ENCODE measurements around the gene PTPN2. TPM values are rescaled to one million over a fixed set of nuclear protein-coding genes. Genes with fewer than 3 reads are reported as not detected.

The PTPN2 gene
- total and polyA plus RNA-seq, 4 donors, result 47.8 to 79.9 (median 64.3) TPM

DNA sequence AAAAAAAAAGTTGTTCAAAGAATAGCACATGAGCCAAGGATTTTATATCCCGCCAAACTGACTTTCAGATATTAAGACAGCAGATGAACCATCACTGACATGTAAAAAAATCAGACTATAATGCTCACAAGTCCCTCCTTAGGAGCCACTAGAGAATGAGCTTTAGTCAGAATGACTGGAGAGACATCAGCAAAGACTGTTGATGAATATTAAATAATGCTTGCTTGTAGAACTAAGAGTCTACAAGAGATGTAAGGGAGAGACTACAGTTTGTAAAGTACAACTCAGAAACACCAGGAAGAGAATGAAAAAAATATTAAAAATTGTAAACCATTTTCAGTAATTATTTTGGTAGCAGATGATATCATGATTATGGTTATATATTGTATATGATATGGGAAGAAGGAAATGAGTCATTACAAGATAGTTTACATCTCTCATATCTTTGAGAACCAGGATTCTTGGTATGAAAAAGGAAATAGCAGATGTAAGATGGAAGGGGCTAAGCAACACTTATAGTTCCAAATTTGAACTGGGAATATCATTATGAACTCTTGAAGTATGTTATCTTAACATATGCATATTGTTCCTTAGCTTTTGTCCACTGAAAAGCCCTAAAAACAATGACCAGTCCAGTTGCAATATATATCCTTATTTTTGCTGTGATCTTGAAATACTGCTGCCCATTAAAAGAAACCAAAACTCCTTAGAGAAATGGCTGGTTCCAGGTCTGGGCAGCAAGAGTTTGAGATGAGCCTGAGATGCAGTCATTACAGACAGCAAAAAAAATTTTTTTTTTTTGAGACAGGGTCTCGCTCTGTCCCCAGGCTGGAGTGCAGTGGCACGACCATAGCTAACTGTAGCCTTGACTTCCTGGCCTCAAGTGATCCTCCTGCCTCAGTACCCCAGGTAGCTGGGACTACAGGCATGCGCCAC, 55.7 kb downstream of the PTPN2 start:
- 96 to 98% methylated on average over 4 of the region's 4 CpGs for WGBS, 2 donors
- TF ChIP-seq, protein P1, sequence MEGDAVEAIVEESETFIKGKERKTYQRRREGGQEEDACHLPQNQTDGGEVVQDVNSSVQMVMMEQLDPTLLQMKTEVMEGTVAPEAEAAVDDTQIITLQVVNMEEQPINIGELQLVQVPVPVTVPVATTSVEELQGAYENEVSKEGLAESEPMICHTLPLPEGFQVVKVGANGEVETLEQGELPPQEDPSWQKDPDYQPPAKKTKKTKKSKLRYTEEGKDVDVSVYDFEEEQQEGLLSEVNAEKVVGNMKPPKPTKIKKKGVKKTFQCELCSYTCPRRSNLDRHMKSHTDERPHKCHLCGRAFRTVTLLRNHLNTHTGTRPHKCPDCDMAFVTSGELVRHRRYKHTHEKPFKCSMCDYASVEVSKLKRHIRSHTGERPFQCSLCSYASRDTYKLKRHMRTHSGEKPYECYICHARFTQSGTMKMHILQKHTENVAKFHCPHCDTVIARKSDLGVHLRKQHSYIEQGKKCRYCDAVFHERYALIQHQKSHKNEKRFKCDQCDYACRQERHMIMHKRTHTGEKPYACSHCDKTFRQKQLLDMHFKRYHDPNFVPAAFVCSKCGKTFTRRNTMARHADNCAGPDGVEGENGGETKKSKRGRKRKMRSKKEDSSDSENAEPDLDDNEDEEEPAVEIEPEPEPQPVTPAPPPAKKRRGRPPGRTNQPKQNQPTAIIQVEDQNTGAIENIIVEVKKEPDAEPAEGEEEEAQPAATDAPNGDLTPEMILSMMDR (IDR thresholded peaks at IDR 0.05; ENCODE audit: control extremely low read depth, extremely low read depth), result no peak
- ATAC-seq (ENCODE audit: insufficient read depth, low FRiP score), result no peak

DNA sequence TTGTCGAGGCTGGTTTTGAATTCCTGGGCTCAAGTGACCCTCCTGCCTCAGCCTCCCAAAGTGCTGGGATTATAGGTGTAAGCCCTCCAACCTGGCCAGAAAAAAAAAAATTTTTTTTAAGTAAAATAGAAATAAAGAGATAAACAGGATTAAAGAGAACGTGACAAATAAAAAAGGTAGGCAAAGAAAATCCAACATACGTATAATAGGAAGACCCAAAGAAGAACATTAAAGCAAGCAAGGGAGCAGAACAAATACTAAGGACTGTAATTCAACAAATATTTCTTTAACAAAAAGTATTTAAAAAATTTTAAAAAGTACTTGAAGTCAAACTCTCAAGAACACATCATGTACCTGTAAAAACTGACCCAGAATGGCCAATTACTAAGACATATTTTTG, 56.4 kb downstream of the PTPN2 start:
- Histone ChIP-seq H3K4me3 (no peak overlapping the region), H3K4me1 (ENCODE audit: control insufficient read depth in 5 of 5, insufficient read depth in 5 of 5, low read length in 5 of 5) (no peaks in the 10 kb centered on the region), H3K9me3 (ENCODE audit: control insufficient read depth in 4 of 4, insufficient read depth in 3 of 4, low read length in 3 of 4) (peaks cover 0 to 3% (median under 1%) of the 10 kb centered on the region in 4 donors), H3K27ac (ENCODE audit: low read depth in 1 of 2, low read length in 1 of 2) (no peak overlapping the region), H3K27me3 (ENCODE audit: control insufficient read depth in 3 of 3, insufficient read depth in 3 of 3, low read length in 2 of 3) (no peaks in the 10 kb centered on the region), H3K9ac (ENCODE audit: insufficient read depth in 1 of 2, low read length in 2 of 2) (no peak overlapping the region), H3K36me3 (ENCODE audit: control insufficient read depth in 4 of 4, insufficient read depth in 4 of 4, low read length in 4 of 4) (peaks cover 13 to 22% (median 15%) of the 10 kb centered on the region in 4 donors)
- no peak for ATAC-seq (ENCODE audit: insufficient read depth, low FRiP score)
- peak in 1 of 3 donors; percentile 6 for DNase-seq
- WGBS, 2 donors, result 96 to 97% methylated on average over 3 of the region's 3 CpGs
- TF ChIP-seq, protein P1 (IDR thresholded peaks at IDR 0.05; ENCODE audit: control extremely low read depth, extremely low read depth), result no peak

More for the DNA sequence above, 55.7 kb downstream of the PTPN2 start:
- Histone ChIP-seq H3K36me3 (ENCODE audit: control insufficient read depth in 4 of 4, insufficient read depth in 4 of 4, low read length in 4 of 4) (peaks cover 13 to 22% (median 16%) of the 10 kb centered on the region in 4 donors), H3K9me3 (ENCODE audit: control insufficient read depth in 4 of 4, insufficient read depth in 3 of 4, low read length in 3 of 4) (peaks cover 0 to 3% (median under 1%) of the 10 kb centered on the region in 4 donors), H3K27ac (ENCODE audit: low read depth in 1 of 2, low read length in 1 of 2) (no peak overlapping the region), H3K27me3 (ENCODE audit: control insufficient read depth in 3 of 3, insufficient read depth in 3 of 3, low read length in 2 of 3) (no peaks in the 10 kb centered on the region), H3K4me1 (ENCODE audit: control insufficient read depth in 5 of 5, insufficient read depth in 5 of 5, low read length in 5 of 5) (no peaks in the 10 kb centered on the region), H3K9ac (ENCODE audit: insufficient read depth in 1 of 2, low read length in 2 of 2) (no peak overlapping the region), H3K4me3 (no peak overlapping the region)
- DNase-seq, result no peak

DNA sequence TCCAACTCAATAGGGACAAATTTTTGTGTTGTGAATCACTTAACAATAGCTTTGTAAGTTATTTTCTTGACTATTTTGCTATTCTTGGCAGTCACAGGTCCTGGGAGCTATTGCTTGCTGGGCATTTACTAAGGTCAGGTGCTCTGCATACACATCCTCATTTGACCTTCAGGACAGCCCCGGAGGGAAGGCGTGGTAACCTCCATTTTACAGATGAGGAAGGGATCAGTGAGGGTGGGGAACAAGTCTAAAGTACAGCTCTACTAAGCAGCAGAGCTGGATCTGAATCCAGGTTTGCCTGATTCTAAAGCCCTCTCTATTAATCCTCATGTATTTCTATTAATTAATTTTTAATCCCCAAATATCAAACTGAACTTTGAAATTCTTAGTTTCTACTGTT, 58.8 kb downstream of the PTPN2 start:
- Histone ChIP-seq H3K4me3 (no peak overlapping the region), H3K27me3 (ENCODE audit: control insufficient read depth in 3 of 3, insufficient read depth in 3 of 3, low read length in 2 of 3) (no peaks in the 10 kb centered on the region), H3K36me3 (ENCODE audit: control insufficient read depth in 4 of 4, insufficient read depth in 4 of 4, low read length in 4 of 4) (peaks cover 10 to 22% (median 18%) of the 10 kb centered on the region in 4 donors), H3K4me1 (ENCODE audit: control insufficient read depth in 5 of 5, insufficient read depth in 5 of 5, low read length in 5 of 5) (peaks cover 0 to 11% (median 3%) of the 10 kb centered on the region in 5 donors), H3K27ac (ENCODE audit: low read depth in 1 of 2, low read length in 1 of 2) (no peak overlapping the region), H3K9ac (ENCODE audit: insufficient read depth in 1 of 2, low read length in 2 of 2) (no peak overlapping the region), H3K9me3 (ENCODE audit: control insufficient read depth in 4 of 4, insufficient read depth in 3 of 4, low read length in 3 of 4) (peaks cover 0 to 3% (median under 1%) of the 10 kb centered on the region in 4 donors)
- ATAC-seq (ENCODE audit: insufficient read depth, low FRiP score) (no peak), DNase-seq (no peak)
- TF ChIP-seq, protein P1 (IDR thresholded peaks at IDR 0.05; ENCODE audit: control extremely low read depth, extremely low read depth), result no peak
- WGBS, 2 donors, result 92 to 94% methylated on average over 2 of the region's 2 CpGs
